Activated naive CD8-positive, alpha-beta T cell treated with anti-CD3 and anti-CD28 coated beads for 36 hours (primary cell): ENCODE measurements around the gene RNU5D-1. TPM values are rescaled to one million over a fixed set of nuclear protein-coding genes. Genes with fewer than 3 reads are reported as not detected.
"Not testable (repeated sequence)": the region's sequence is repeated elsewhere in the genome, so short reads cannot be mapped to it uniquely, and the experiment has no call there.

Experiments
- DNase-seq: peaks from one replicate; pipeline ENCODE4 v3.0.0; 2021
- H3K27ac Mint-ChIP-seq: one replicate; pipeline ENCODE4 v1.8.0; 2022; ENCODE audit warnings: mild to moderate bottlenecking, moderate library complexity, mixed read lengths
- H3K27me3 Mint-ChIP-seq: one replicate; pipeline ENCODE4 v1.8.0; 2022; ENCODE audit warnings: mild to moderate bottlenecking, mixed read lengths
- H3K36me3 Mint-ChIP-seq: one replicate; pipeline ENCODE4 v1.8.0; 2021; ENCODE audit warnings: mild to moderate bottlenecking, mixed read lengths
- H3K4me1 Mint-ChIP-seq: one replicate; pipeline ENCODE4 v1.8.0; 2021; ENCODE audit warnings: mixed read lengths
- H3K4me3 Mint-ChIP-seq: one replicate; pipeline ENCODE4 v1.8.0; 2022; ENCODE audit warnings: mild to moderate bottlenecking, moderate library complexity, mixed read lengths
- H3K9me3 Mint-ChIP-seq: one replicate; pipeline ENCODE4 v1.8.0; 2022; ENCODE audit warnings: mixed read lengths
- total RNA-seq, 2 experiments: library from RNA; stranded (reverse); gene quantifications; one replicate each; pipeline ENCODE4 v1.2.3, GENCODE V29; 2021

Gene RNU5D-1
- total RNA-seq, 2 experiments from 2014 or later = not detected

- no peak for DNase-seq
- H3K4me3 Mint-ChIP-seq = no peak overlapping the region
- H3K36me3 Mint-ChIP-seq = no peaks in the 10 kb centered on the region
- H3K4me1 Mint-ChIP-seq = peaks cover 79% of the 10 kb centered on the region
- peaks cover 7% of the 10 kb centered on the region for H3K27me3 Mint-ChIP-seq
- H3K9me3 Mint-ChIP-seq = no peaks in the 10 kb centered on the region
- H3K27ac Mint-ChIP-seq = peak overlapping the region; percentile 23
Measured at GRCh38 chr1:44719318-44719717, 11.7 kb downstream of the RNU5D-1 start.

GRCh38 chr1:44718091-44718490 is 12.9 kb downstream of the RNU5D-1 start:
- H3K36me3 Mint-ChIP-seq = no peaks in the 10 kb centered on the region
- DNase-seq = no peak
- peak overlapping the region; percentile 28 for H3K27ac Mint-ChIP-seq
- H3K9me3 Mint-ChIP-seq = no peaks in the 10 kb centered on the region
- peaks cover 7% of the 10 kb centered on the region for H3K27me3 Mint-ChIP-seq
- no peak overlapping the region for H3K4me3 Mint-ChIP-seq
- H3K4me1 Mint-ChIP-seq = peaks cover 70% of the 10 kb centered on the region

GRCh38 chr1:44717653-44718052 is 13.3 kb downstream of the RNU5D-1 start:
- no peak for DNase-seq
- H3K9me3 Mint-ChIP-seq = no peaks in the 10 kb centered on the region
- H3K27ac Mint-ChIP-seq = no peak overlapping the region
- peaks cover 68% of the 10 kb centered on the region for H3K4me1 Mint-ChIP-seq
- no peak overlapping the region for H3K4me3 Mint-ChIP-seq
- H3K36me3 Mint-ChIP-seq = no peaks in the 10 kb centered on the region
- H3K27me3 Mint-ChIP-seq = peaks cover 7% of the 10 kb centered on the region

- Mint-ChIP-seq H3K27ac (no peak overlapping the region), H3K4me3 (no peak overlapping the region), H3K9me3 (no peaks in the 10 kb centered on the region), H3K27me3 (peaks cover 7% of the 10 kb centered on the region), H3K4me1 (peaks cover 68% of the 10 kb centered on the region), H3K36me3 (no peaks in the 10 kb centered on the region)
- DNase-seq = no peak
Measured at GRCh38 chr1:44717156-44717555, 13.8 kb downstream of the RNU5D-1 start.

DNA sequence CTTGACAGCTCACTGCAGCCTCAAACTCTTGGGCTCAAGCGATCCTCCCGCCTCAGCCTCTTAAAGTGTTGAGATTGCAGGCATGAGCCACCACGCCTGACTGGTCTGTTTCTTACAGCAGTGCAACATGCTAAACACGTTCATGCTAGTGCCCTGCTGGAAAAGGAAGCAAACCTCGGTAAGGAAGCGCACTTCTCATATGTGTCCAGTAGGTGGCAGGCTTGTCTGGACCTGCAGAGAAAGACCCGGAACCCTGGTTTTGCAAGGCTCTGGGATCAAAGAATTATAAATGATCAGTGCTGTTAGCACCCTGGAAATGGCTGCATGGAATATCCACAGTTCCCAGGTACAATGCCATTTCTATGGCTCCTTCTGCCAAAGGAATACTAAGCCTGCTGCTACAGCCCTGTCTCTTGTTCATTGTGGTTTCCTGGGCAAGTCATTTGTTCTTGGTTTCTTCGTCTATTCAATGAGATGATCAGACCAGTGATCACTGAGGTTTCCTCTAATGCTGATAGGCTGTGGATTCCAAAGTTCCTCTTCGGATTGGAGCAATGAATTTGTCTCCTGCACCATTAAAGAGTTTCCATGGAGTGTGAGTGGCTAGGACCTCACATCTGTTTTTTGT is 15.9 kb downstream of the RNU5D-1 start:
- H3K27ac Mint-ChIP-seq = peak overlapping the region; percentile 42
- no peaks in the 10 kb centered on the region for H3K36me3 Mint-ChIP-seq
- H3K4me3 Mint-ChIP-seq = peak overlapping the region; percentile 52
- H3K4me1 Mint-ChIP-seq = peaks cover 48% of the 10 kb centered on the region
- no peaks in the 10 kb centered on the region for H3K27me3 Mint-ChIP-seq
- no peaks in the 10 kb centered on the region for H3K9me3 Mint-ChIP-seq
- DNase-seq = peak; percentile 64

DNA sequence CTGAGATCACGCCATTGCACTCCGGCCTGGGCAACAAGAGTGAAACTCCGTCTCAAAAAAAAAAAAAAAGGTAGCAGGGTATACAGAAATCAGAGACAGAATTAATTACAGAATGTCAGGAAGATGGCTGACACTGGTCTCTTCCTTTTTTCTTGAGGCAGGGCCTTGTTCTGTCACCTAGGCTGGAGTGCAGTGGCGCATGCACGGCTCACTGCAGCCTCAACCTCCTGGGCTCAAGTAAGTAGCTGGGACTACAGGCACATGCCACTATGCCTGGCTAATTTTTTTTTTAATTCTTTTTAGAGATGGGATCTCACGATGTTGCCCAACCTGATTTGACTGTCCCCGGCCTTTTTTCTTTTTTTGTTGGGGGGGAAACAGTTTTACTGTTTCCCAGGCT is 16.4 kb downstream of the RNU5D-1 start:
- Mint-ChIP-seq H3K27ac (peak overlapping the region; percentile 42), H3K9me3 (no peaks in the 10 kb centered on the region), H3K36me3 (no peaks in the 10 kb centered on the region), H3K4me3 (no peak overlapping the region), H3K4me1 (peaks cover 45% of the 10 kb centered on the region), H3K27me3 (no peaks in the 10 kb centered on the region)
- DNase-seq = no peak

GRCh38 chr1:44713321-44713781 is 17.6 kb downstream of the RNU5D-1 start:
- no peak for DNase-seq
- no peak overlapping the region for H3K27ac Mint-ChIP-seq
- no peaks in the 10 kb centered on the region for H3K9me3 Mint-ChIP-seq
- peaks cover 34% of the 10 kb centered on the region for H3K4me1 Mint-ChIP-seq
- no peaks in the 10 kb centered on the region for H3K36me3 Mint-ChIP-seq
- no peaks in the 10 kb centered on the region for H3K27me3 Mint-ChIP-seq
- H3K4me3 Mint-ChIP-seq = no peak overlapping the region

DNA sequence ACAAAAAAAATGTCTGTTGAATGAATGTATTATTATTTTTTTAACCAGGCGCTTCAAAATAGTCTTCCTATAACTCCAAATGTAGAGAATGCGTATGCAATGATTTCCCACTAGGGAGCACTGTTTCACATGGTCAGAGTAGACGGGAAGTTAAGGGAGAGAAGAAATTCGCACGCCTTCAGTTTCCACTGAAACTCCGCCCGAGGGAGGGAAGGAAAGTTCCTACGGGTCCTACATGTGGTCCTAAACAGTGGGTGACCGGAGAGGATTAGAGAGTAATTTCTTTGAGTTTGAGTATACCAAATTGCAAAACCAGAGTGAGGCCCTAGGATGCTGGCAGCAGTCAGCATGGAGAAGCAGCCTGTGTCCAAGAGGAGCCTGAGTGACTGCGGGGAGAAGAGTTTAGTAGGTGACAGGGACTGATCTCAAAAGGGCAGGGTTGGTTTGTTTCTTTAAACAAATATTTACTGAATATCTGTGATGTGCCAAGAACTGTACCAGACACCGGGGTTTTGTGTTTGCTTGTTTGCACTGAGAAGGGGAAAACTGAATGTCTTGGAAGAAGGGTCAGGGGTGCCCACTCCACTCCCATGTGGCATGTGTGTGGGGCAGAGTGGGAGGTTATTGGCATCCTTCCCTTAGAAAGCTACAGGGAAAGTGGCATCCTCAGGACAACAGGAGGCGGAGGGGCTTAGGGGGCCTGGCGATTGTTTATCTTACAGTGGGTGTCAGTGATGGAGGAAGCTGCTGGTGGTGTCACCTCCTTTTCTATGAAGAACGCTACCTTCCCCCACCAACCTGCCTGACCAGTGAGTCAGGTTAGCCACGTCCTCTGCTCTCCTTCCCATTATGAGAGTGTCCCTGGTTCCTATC is 22.8 kb downstream of the RNU5D-1 start:
- Mint-ChIP-seq H3K27me3 (no peaks in the 10 kb centered on the region), H3K27ac (peak overlapping the region; percentile 40), H3K4me3 (peak overlapping the region; percentile 32), H3K9me3 (no peaks in the 10 kb centered on the region), H3K4me1 (peaks cover 6% of the 10 kb centered on the region), H3K36me3 (no peaks in the 10 kb centered on the region)
- no peak for DNase-seq

DNA sequence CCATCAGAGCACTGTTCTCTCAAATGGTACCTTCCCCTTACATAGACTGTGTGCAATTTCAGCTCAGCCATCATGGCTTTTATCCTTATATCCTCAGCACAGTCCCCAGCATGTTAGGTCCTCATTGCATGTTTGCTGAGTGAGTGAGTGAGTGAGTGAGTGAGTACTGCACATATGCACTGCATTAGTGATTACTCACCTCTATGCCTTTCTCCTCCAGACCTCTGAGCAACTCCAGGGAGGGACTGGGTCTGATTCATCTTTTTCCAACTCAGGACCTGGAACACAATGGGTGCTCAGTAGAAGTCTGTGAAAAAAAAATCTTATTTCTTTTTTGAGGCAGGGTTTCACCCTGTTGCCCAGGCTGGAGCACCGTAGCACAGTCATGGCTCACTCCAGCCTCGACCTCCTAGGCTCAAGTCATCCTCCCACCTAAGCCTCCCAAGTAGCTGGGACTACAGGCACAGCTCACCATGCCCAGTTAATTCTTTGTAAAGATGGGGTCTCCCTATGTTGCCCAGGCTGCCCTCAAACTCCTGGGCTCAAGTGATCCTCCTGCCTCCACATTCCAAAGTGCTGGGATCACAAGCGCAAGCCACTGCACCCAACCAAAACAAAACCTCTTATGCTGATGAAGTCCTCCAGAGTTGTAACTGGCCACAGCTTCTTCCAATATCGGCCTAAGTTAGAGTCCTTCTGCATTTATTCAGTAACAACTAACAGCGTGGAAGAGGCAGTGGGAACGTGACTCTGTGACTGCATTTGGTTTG is 23.7 kb downstream of the RNU5D-1 start:
- H3K9me3 Mint-ChIP-seq = no peaks in the 10 kb centered on the region
- peaks cover 6% of the 10 kb centered on the region for H3K4me1 Mint-ChIP-seq
- no peak overlapping the region for H3K27ac Mint-ChIP-seq
- no peaks in the 10 kb centered on the region for H3K27me3 Mint-ChIP-seq
- no peak overlapping the region for H3K4me3 Mint-ChIP-seq
- H3K36me3 Mint-ChIP-seq = no peaks in the 10 kb centered on the region
- no peak for DNase-seq

- no peaks in the 10 kb centered on the region for H3K27me3 Mint-ChIP-seq
- DNase-seq = no peak
- H3K9me3 Mint-ChIP-seq = no peaks in the 10 kb centered on the region
- no peaks in the 10 kb centered on the region for H3K36me3 Mint-ChIP-seq
- H3K4me1 Mint-ChIP-seq = peaks cover 6% of the 10 kb centered on the region
- H3K27ac Mint-ChIP-seq = no peak overlapping the region
- H3K4me3 Mint-ChIP-seq = no peak overlapping the region
Measured at GRCh38 chr1:44705938-44706337, 25.0 kb downstream of the RNU5D-1 start.

- H3K4me1 Mint-ChIP-seq = peaks cover 6% of the 10 kb centered on the region
- no peaks in the 10 kb centered on the region for H3K27me3 Mint-ChIP-seq
- no peak overlapping the region for H3K27ac Mint-ChIP-seq
- H3K36me3 Mint-ChIP-seq = no peaks in the 10 kb centered on the region
- H3K9me3 Mint-ChIP-seq = no peaks in the 10 kb centered on the region
- H3K4me3 Mint-ChIP-seq = no peak overlapping the region
- DNase-seq = no peak
Measured at GRCh38 chr1:44705470-44705869, 25.5 kb downstream of the RNU5D-1 start.

DNA sequence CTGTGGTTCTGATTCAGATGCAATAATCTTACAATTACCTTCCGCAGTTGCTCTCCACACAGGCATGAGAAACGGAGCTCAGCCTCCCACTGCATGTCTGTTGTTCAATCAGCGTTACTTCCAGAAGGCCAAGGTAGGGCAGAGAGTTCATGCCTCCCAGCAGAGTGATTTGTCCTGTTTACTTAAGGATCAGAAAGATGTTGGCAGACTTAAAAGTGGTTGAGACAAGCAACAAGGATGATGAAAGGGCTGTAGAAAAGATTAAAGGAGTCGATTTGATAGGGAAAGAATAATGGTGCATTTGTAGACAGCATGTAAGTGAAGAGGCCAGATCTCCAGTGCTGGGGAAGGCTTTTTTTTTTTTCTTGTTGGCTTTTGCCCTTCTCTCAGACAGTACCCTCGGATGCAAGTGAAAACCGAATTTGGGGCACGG is 29.8 kb downstream of the RNU5D-1 start:
- no peak for DNase-seq
- Mint-ChIP-seq H3K27ac (no peak overlapping the region), H3K9me3 (no peaks in the 10 kb centered on the region), H3K27me3 (no peaks in the 10 kb centered on the region), H3K4me1 (peaks cover 15% of the 10 kb centered on the region), H3K36me3 (peaks cover 2% of the 10 kb centered on the region), H3K4me3 (no peak overlapping the region)

- no peaks in the 10 kb centered on the region for H3K27me3 Mint-ChIP-seq
Measured at GRCh38 chr1:44700573-44700972, 30.4 kb downstream of the RNU5D-1 start.

GRCh38 chr1:44699375-44699774 is 31.6 kb downstream of the RNU5D-1 start:
- not testable (repeated sequence) for H3K27me3 Mint-ChIP-seq, H3K4me3 Mint-ChIP-seq, H3K27ac Mint-ChIP-seq, H3K36me3 Mint-ChIP-seq, H3K9me3 Mint-ChIP-seq, DNase-seq
- H3K4me1 Mint-ChIP-seq = peaks cover 20% of the 10 kb centered on the region

More at GRCh38 chr1:44700573-44700972, 30.4 kb downstream of the RNU5D-1 start:
- no peak for DNase-seq
- Mint-ChIP-seq H3K4me3 (no peak overlapping the region), H3K4me1 (peaks cover 17% of the 10 kb centered on the region), H3K9me3 (no peaks in the 10 kb centered on the region), H3K27ac (no peak overlapping the region), H3K36me3 (peaks cover 2% of the 10 kb centered on the region)

GRCh38 chr1:44698138-44698537 is 32.8 kb downstream of the RNU5D-1 start:
- no peak for DNase-seq
- Mint-ChIP-seq H3K27me3 (no peaks in the 10 kb centered on the region), H3K27ac (no peak overlapping the region), H3K4me1 (peaks cover 27% of the 10 kb centered on the region), H3K36me3 (peaks cover 2% of the 10 kb centered on the region), H3K4me3 (no peak overlapping the region), H3K9me3 (no peaks in the 10 kb centered on the region)
